Stimulated activated CD4-positive, alpha-beta T cell treated with anti-CD3 and anti-CD28 coated beads, Interleukin-2, amount 100 ng/mL, for 24 hours (primary cell): ENCODE results near the gene KCNAB1.
"Not testable (repeated sequence)": the region's sequence is repeated elsewhere in the genome, so short reads cannot be mapped to it uniquely, and the experiment has no call there.

ENCODE experiments used
- DNase-seq, 2 donors: peaks; one replicate each; pipeline ENCODE4 v3.0.0-alpha.2; 2020

KCNAB1 gene

DNA sequence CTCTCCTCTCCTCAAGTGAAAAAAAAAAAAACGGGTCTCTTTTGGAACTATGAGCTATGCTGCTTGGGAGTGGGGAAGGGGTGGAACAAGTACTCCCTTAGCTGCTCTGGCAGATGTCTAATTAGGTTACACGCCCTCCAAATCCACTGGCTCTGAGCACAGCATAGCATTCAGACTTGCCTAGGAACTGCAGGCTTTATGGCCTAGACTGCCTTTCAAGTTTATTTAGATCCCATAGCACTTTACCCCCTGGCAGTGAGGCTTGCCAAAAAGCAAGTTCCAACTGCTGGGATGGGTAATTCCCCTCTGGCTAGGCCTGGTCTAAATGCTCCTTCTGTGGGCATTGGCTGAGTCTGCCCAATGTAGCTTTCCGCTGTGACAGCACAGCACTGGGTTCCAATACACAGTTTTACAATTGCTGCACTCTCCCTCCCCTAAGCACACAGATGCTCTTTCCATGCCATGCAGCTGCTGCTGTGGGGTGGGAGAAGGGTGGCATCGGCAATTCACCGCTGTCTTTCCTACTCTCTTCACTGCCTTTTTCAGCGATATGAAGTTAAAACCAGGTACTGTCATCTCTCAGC lies 152.8 kb downstream of the KCNAB1 start:
- DNase-seq = no peak

DNA sequence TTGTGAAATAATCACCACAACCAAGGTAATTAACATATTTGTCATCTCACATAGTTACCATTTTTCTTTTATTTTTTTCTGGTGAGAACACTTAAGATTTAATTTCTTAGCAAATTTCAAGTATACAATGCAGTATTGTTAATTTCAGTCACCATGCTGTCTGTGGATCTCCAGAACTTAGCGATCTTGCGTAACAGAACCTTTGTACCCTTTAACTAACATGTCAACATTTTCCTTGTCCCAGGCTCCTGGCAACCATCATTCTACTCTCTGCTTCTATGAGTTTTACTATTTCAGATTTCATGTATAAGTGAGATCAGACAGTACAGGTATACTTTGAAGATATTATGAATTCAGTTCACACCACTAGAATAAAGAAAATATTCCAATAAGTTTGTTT lies 154.4 kb downstream of the KCNAB1 start:
- DNase-seq = no peak

GRCh38 chr3:156284637-156285036 lies 164.3 kb downstream of the KCNAB1 start:
- DNase-seq = not testable (repeated sequence)

GRCh38 chr3:156285626-156286025 lies 165.2 kb downstream of the KCNAB1 start:
- no peak for DNase-seq

DNA sequence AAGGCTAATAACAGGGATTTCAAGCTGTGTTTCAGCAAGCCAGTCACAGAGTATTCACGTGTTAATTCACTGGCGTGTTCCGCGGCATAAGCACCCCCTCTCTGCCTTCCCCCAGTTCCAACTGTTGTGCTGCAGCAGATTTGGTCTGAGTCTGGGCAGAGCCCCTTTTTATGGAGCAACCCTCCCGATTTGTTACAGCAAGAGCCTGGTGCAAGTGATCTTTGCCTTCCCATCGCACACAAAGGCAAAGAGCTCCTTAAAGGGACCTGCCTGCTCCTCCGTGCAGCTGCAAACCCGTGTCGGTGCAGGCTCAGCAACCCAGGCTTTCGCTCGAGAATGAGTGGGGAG lies 170.5 kb downstream of the KCNAB1 start:
- no peak for DNase-seq

- peak in 1 of 2 donors; percentile 9 for DNase-seq
Observed at GRCh38 chr3:156291272-156292123, 171.1 kb downstream of the KCNAB1 start.

DNA sequence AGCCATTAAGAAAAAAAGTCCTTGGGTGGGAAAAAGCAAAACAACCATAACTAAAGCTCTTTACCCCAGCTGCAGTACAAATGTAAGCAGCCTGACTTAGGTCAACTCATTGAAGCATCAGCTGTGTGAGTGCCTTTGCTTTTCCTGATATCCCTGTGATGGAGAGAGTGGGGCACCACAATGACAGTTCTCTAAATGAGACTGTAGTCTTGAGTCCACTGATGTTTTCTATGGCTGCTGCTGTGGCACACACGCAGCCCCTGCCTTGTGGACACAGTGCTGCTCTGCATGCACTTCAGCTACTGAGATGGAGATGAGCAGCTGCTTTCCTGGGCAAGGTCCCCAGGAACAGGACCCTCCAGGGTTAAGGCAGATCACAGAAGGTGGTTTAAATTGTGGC lies 173.2 kb downstream of the KCNAB1 start:
- DNase-seq = no peak

GRCh38 chr3:156297582-156297981 lies 177.2 kb downstream of the KCNAB1 start:
- DNase-seq = no peak

DNA sequence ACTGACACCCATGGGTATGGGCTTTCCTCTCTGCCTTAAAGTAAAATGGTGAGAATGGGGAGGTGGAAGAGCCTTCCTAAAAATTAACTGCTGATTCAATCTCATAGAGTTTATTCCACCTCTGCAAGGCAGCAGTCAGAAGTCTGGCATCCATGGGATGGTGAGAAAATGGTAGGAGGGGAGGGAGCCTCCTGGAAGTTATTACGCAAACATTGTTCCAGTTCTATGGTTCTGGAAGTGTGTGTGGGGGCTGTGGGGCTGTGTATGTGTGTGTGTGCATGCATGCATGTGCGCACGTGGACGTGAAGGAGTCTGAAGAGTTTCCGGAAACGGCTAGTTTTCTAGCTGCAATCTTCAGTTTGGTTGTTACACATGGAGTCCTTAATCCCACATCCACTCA lies 177.6 kb downstream of the KCNAB1 start:
- no peak for DNase-seq

- DNase-seq = no peak
Observed at GRCh38 chr3:156298938-156299337, 178.6 kb downstream of the KCNAB1 start.

DNA sequence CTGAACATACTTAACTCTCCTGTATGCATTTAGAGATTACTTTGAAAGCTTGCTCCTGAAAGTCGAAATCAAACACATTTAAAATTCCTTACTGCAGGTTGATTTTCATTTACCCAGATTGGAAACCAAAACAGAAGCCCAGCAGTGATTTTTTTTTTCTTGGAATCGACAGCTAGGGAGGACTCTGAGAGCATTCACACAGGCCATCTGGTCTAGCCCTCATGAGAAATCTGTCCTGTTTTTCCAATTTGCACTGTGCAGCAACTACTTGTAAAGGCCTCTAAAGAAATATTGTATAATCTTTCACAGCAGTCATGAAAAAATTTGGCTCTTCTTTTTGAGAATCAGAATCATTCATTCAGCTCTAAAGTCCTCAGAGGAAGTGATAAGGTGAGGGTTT lies 179.2 kb downstream of the KCNAB1 start:
- no peak for DNase-seq

DNA sequence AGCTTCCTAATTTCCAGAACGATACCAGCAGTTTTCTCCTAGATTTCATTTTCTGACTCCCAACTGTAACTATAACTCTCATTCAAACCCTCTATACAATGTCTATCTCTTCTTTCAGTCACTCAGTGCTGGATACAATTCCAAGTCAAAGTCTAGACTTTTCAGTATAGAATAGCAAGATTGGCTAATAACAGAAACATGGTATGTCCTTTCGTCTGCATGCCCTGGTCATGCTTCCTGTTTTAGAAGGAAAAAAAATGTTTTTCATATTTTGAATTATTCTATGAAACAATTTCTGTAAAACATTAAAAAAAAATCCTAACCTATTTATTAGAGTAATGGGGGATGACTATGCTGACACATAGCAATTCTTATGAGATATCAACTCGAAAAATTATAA lies 180.0 kb downstream of the KCNAB1 start:
- DNase-seq = no peak

DNA sequence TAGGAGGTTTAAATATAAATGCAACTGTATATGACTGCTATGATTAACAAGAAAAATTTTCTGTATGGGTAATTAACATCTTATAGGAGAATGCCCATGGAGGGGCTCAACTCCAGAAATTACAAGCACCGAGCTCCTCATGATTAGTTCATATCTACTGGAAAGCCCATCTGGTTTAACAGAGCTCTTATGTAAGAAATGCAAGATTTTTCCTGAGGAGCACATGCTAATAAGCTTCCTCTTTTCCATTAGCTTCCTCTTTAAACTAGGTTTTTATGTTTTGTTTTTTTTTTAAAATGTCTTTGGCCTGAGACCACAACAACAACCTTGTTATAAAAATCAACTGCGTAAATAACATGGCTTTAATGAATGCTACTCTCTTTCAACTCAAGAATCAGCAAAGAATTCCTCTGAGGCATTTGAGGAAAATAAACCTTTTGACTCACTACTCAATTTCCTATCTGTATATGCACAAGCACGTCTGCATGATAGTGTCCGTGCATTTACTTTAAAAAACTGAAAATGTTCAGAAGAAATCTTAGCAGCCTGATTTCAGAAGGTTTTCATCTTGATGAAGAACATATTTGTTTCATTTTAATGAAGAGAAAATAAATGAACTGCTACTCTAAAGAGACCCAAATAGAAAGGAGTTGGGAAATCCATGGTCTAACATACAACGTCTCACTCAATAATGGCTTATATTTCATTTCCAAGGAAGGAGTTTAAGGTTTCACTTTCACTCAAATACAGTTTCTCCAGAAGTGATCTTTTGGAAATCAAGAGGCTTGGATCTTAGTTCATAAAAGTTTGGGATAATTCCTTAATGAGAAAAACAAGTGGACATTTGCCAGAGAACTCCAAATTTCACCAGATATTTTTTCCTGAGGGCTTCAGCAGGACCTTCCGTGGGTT lies 180.8 kb downstream of the KCNAB1 start:
- no peak for DNase-seq

- DNase-seq = no peak
Observed at GRCh38 chr3:156303001-156303707, 182.8 kb downstream of the KCNAB1 start.

DNA sequence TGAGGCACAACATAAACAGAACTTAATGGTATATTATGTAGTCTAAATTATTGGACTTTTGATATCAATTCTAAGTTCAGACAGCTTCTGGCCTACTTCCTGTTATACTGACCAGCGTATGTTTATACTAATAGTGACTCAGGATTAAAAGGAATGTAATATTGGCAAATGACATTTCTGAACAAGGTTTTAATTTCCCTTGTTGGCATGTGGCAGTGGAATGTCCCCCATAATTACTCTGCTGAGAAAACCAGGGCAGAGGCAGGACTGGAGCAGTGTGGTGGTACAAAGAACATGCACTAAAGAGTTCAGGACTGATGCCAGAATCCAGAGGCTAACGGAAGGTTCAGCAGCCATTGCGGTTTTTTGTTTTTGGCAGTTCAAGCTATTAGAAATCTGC lies 184.0 kb downstream of the KCNAB1 start:
- DNase-seq = no peak

DNA sequence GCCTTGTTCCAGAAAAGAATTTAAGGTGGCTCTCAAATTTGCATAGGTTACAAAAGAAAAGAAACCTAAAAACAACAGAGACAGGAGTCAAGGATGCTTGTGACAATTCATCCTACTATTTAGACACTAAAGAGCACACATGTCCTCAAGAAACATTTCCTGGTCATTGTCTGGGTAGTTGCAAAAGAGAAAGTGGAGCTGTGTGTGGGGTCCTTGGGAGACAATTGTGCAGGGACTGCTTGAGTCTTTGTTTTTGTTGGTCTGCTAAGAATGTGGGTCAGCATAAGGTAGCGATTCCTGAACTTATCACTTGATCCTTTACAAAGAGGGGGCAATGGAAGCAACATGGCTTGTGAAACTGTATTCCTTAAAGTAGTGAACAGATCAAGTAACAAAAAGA lies 185.3 kb downstream of the KCNAB1 start:
- no peak for DNase-seq

DNA sequence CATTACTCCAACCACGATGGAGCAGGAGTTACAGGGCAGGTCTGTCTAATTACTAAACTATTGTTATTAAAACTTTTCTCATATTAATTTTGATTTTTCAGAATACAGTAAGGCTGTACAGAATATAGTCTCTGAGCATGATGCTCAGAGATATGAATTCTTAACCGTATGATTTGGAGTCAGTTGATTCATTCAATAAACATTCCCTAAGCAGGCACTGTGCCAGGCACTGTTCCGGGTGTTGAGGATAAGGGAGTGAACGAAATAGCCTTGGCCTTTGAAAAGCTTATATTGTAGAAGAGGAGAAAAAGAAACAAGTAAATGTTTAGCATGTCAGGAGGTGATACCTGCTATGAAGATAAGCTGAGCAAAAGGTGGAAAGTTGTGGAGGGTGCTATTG lies 187.3 kb downstream of the KCNAB1 start:
- DNase-seq = no peak

- no peak for DNase-seq
Observed at GRCh38 chr3:156311431-156311830, 191.1 kb downstream of the KCNAB1 start.

DNA sequence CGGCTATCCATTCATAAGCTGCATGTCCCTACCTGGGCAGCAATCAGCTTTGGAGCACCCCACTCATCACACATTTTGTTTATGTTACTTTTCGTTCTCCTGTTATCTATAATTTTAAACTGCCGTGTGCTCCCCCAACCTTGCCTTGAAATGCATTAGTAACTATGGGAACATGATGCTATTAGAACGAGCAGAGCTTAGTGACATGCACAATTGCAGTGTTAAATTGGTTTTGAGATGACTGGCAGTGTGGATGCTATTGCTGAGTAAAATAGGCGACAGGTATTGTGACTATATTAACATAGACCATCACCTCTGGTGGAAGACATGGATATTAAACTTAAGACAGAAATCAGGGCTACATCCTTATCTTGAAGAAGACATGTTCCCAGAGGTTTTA lies 191.6 kb downstream of the KCNAB1 start:
- no peak for DNase-seq

GRCh38 chr3:156316076-156316475 lies 195.7 kb downstream of the KCNAB1 start:
- no peak for DNase-seq

DNA sequence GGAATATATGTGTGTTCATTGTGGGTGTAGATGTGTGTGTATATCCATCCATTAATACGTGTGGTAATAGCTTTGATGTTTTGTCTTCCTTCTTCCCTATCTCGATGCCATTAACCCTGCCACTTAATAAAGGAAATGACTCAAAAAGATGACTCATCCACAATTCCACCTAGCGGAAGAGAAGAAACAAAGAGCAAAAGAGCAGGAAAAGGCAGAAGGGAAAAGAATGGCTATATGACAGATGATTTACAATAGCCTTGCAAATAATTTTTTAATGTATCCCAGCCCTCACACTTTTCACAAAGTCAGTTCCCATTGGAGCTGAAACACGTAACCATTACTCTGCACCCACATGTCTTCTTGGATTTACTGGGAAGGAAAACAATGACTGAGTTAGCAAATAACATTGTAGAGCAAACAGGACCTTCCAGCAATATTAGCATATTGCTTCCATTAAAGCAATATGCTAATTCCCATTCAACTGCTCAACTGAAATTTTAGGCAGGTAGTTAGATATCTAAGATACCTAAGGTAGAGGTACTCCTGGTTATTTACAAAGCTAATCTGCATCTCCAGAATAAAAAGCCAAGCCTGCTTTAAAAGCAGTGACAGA lies 197.2 kb downstream of the KCNAB1 start:
- no peak for DNase-seq

- DNase-seq = no peak
Observed at GRCh38 chr3:156321945-156322344, 201.6 kb downstream of the KCNAB1 start.

DNA sequence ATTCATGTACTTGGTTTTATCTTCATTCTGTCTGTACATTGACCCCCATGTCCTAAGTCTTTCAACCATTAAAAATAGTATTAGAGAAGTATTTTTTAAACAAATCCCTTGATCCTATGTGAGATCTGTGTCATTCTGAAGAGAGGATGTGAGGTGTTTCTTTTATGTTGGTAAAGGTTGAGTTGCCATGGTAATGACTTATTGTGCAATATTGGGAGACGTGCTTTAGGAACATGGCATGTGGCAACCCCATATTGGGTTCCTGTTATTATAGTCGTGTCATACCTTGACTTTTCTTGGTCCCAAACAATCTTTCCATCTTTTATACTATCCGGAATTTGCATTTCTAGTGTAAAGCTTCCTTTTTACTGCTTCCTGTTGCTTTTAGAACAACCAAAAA lies 203.1 kb downstream of the KCNAB1 start:
- DNase-seq = no peak
